A673 (cell line): ENCODE data around the gene CCDC181. TPM values are rescaled to one million over a fixed set of nuclear protein-coding genes. Genes with fewer than 3 reads are reported as not detected.
"Not testable (repeated sequence)": the region's sequence is repeated elsewhere in the genome, so short reads cannot be mapped to it uniquely, and the experiment has no call there.

Experiments
- BruUV-seq: library from RNA; stranded (reverse); fragments of 400-500 nt; replicated peaks from 2 replicates; lab custom pipeline; 2021; lab: Mats Ljungman, UMichigan
- CTCF ChIA-PET: fragments of 300-600 bp; sonication (Branson Sonifier 250); formaldehyde crosslinking; loops from one replicate; lab custom pipeline; 2022; ENCODE audit warnings: antibody characterized with exemption; lab: Charles Lee
- POLR2A ChIA-PET: fragments of 300-600 bp; sonication (Branson Sonifier 250); formaldehyde crosslinking; loops from one replicate; lab custom pipeline; 2022; ENCODE audit warnings: antibody characterized with exemption; ENCODE audit not compliant: low non-redundant PET; lab: Charles Lee
- DNase-seq: peaks from one replicate; pipeline ENCODE4 v3.0.0-alpha.2; 2015; ENCODE audit warnings: low spot score
- H3K27ac ChIP-seq: fragments of 200-600 bp; sonication (generic); 2 replicates; pipeline ENCODE4 v1.5.1; 2016; ENCODE audit warnings: mixed run types, low read depth, mild to moderate bottlenecking, mixed read lengths, antibody characterized with exemption, low read length; ENCODE audit not compliant: poor library complexity, severe bottlenecking
- H3K27me3 ChIP-seq: fragments of 200-600 bp; sonication (generic); replicated peaks from 2 replicates; pipeline ENCODE4 v1.6.1; 2017; ENCODE audit warnings: mixed run types, low read depth, mild to moderate bottlenecking, mixed read lengths, antibody characterized with exemption, low read length; ENCODE audit not compliant: insufficient read depth, poor library complexity
- H3K36me3 ChIP-seq: fragments of 200-600 bp; sonication (generic); 2 replicates; pipeline ENCODE4 v1.6.1; 2016; ENCODE audit warnings: mixed run types, mild to moderate bottlenecking, mixed read lengths, antibody characterized with exemption, low read length; ENCODE audit not compliant: insufficient read depth, poor library complexity, severe bottlenecking
- H3K4me1 ChIP-seq: fragments of 200-600 bp; sonication (generic); 2 replicates; pipeline ENCODE4 v1.6.1; 2017; ENCODE audit warnings: mixed run types, mild to moderate bottlenecking, mixed read lengths, antibody characterized with exemption, low read length; ENCODE audit not compliant: insufficient read depth, poor library complexity, severe bottlenecking
- H3K4me3 ChIP-seq: fragments of 200-600 bp; sonication (generic); 2 replicates; pipeline ENCODE4 v1.5.1; 2016; ENCODE audit warnings: low read depth, mixed run types, mild to moderate bottlenecking, mixed read lengths, low read length; ENCODE audit not compliant: poor library complexity, severe bottlenecking
- H3K9me3 ChIP-seq: fragments of 200-600 bp; sonication (generic); 2 replicates; pipeline ENCODE4 v1.6.1; 2016; ENCODE audit warnings: mixed run types, low read depth, mild to moderate bottlenecking, mixed read lengths, antibody characterized with exemption, low read length; ENCODE audit not compliant: poor library complexity, severe bottlenecking
- EZH2 ChIP-seq: fragments of 200-600 bp; sonication (generic); IDR thresholded peaks from 2 replicates; pipeline ENCODE4 v1.6.1; 2017; ENCODE audit warnings: borderline replicate concordance, low read depth, mild to moderate bottlenecking, mixed read lengths, antibody characterized with exemption, low read length; ENCODE audit not compliant: poor library complexity, severe bottlenecking
- intact Hi-C: fragments of 100-400 bp; cut with micrococcal nuclease; formaldehyde crosslinking; loops from one replicate; pipeline ENCODE4 v1.10.0; 2022; ENCODE audit not compliant: unreplicated experiment
- total RNA-seq: library from RNA; stranded (reverse); gene quantifications from 2 replicates; pipeline ENCODE4 v1.2.3, GENCODE V29; 2021
- TF ChIP-seq, protein P1 (sequence below): fragments of 300-800, 200-600 bp; sonication (generic); conservative IDR thresholded peaks from 2 replicates; pipeline ENCODE4 v1.5.1; 2017; ENCODE audit warnings: low read depth, mild to moderate bottlenecking, antibody characterized with exemption, low read length, moderate library complexity, mixed read lengths

Gene CCDC181
- total RNA-seq, 1 experiment from 2014 or later, result 5.7 TPM

DNA sequence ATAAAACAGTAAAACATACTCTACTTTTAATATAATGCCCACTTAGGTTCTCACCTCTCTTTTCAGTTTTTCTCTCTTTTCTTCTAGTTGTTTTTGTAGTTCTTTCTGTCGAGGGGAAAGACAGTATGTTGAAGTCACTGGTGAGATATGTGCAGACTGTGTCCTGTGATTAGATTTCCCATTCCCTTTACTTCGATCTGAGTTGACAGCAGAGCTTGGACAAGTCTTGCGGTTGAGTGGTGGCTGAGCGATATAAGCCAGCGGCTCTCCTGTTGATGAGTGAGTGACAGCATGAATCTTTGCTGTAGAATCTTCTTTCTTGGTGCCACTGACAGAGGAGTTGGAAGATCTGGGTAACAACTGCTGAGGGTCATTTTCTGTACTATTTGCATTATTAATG lies 6.0 kb downstream of the CCDC181 start:
- no peaks in the 10 kb centered on the region for H3K27me3 ChIP-seq
- POLR2A ChIA-PET, result no interaction called here
- CTCF ChIA-PET, result no interaction called here
- no TSS peak for BruUV-seq
- no peak for DNase-seq
- intact Hi-C loops, result no loop called here
- no peak overlapping the region for H3K27ac ChIP-seq
- no peak overlapping the region for H3K4me3 ChIP-seq
- no peaks in the 10 kb centered on the region for H3K36me3 ChIP-seq
- H3K9me3 ChIP-seq, result no peaks in the 10 kb centered on the region
- no peak for TF ChIP-seq EZH2
- TF ChIP-seq, protein P1, sequence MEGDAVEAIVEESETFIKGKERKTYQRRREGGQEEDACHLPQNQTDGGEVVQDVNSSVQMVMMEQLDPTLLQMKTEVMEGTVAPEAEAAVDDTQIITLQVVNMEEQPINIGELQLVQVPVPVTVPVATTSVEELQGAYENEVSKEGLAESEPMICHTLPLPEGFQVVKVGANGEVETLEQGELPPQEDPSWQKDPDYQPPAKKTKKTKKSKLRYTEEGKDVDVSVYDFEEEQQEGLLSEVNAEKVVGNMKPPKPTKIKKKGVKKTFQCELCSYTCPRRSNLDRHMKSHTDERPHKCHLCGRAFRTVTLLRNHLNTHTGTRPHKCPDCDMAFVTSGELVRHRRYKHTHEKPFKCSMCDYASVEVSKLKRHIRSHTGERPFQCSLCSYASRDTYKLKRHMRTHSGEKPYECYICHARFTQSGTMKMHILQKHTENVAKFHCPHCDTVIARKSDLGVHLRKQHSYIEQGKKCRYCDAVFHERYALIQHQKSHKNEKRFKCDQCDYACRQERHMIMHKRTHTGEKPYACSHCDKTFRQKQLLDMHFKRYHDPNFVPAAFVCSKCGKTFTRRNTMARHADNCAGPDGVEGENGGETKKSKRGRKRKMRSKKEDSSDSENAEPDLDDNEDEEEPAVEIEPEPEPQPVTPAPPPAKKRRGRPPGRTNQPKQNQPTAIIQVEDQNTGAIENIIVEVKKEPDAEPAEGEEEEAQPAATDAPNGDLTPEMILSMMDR, result no peak
- no peaks in the 10 kb centered on the region for H3K4me1 ChIP-seq

DNA sequence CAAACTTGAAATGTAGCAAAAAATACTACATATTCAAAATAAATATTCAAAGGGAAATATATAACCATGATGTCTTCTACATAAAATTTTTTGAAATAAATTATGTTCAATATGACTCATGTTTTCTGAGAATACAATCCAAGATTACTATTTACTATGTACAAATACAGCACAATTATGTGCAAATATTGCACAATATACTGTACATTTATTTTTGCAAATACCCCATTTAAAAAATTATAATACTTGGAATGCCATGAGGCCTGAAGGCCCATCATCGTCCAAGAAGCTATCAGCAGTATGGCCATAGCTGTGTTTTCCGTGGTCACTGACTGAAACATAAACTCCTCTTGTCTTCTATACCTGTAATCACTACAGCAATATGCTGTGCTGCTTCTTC lies 12.3 kb downstream of the CCDC181 start:
- no peaks in the 10 kb centered on the region for H3K27me3 ChIP-seq
- intact Hi-C loops, result no loop called here
- no peaks in the 10 kb centered on the region for H3K36me3 ChIP-seq
- H3K9me3 ChIP-seq, result no peaks in the 10 kb centered on the region
- TF ChIP-seq EZH2, result no peak
- TF ChIP-seq, protein P1, result no peak
- ChIA-PET POLR2A (no interaction called here), CTCF (no interaction called here)
- H3K4me3 ChIP-seq, result no peak overlapping the region
- DNase-seq, result no peak
- H3K4me1 ChIP-seq, result no peaks in the 10 kb centered on the region
- BruUV-seq, result no TSS peak
- no peak overlapping the region for H3K27ac ChIP-seq

DNA sequence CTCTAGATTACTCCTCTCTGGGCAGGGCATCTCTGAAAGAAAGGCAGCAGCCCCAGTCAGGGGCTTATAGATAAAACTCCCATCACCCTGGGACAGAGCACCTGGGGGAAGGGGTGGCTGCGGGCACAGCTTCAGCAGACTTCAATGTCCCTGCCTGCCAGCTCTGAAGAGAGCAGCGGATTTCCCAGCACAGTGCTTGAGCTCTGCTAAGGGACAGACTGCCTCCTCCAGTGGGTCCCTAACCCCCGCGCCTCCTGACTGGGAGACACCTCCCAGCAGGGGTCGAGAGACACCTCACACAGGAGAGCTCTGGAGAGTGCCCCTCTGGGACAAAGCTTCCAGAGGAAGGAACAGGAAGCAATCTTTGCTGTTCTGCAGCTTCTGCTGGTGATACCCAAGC lies 18.9 kb downstream of the CCDC181 start:
- not testable (repeated sequence) for BruUV-seq

DNA sequence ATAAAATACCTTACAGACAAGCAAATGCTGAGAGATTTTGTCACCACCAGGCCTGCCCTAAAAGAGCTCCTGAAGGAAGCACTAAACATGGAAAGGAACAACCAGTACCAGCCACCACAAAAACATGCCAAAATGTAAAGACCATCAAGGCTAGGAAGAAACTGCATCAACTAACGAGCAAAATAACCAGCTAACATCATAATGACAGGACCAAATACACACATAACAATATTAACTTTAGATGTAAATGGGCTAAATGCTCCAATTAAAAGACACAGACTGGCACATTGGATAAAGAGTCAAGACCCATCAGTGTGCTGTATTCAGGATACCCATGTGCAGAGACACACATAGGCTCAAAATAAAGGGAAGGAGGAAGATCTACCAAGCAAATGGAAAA lies 24.7 kb downstream of the CCDC181 start:
- intact Hi-C loops, BruUV-seq, H3K4me1 ChIP-seq: not testable (repeated sequence)

More for the DNA sequence above, 18.9 kb downstream of the CCDC181 start:
- H3K27ac ChIP-seq, POLR2A ChIA-PET, intact Hi-C loops, H3K4me1 ChIP-seq, H3K9me3 ChIP-seq, DNase-seq, CTCF ChIA-PET, H3K27me3 ChIP-seq, H3K4me3 ChIP-seq, H3K36me3 ChIP-seq: not testable (repeated sequence)

More for the DNA sequence above, 24.7 kb downstream of the CCDC181 start:
- CTCF ChIA-PET, H3K9me3 ChIP-seq, POLR2A ChIA-PET, H3K27me3 ChIP-seq, H3K36me3 ChIP-seq, DNase-seq, H3K4me3 ChIP-seq, H3K27ac ChIP-seq: not testable (repeated sequence)
